ENCODE results near the gene FMO4.
"Not testable (repeated sequence)": the region's sequence is repeated elsewhere in the genome, so short reads cannot be mapped to it uniquely, and the experiment has no call there.

FMO4 gene

DNA sequence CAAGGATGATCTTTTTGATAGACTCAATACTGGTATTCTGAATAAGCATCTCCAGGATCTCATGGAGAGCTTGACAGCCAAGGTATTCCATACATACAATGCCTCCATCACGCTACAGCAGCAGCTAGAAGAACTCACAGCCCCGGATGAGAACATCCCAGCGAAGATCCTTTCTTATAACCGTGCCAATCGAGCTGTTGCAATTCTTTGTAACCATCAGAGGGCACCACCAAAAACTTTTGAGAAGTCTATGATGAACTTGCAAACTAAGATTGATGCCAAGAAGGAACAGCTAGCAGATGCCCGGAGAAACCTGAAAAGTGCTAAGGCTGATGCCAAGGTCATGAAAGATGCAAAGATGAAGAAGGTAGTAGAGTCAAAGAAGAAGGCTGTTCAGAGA is 25.4 kb downstream of the FMO4 start:
- not testable (repeated sequence) for DNase-seq

DNA sequence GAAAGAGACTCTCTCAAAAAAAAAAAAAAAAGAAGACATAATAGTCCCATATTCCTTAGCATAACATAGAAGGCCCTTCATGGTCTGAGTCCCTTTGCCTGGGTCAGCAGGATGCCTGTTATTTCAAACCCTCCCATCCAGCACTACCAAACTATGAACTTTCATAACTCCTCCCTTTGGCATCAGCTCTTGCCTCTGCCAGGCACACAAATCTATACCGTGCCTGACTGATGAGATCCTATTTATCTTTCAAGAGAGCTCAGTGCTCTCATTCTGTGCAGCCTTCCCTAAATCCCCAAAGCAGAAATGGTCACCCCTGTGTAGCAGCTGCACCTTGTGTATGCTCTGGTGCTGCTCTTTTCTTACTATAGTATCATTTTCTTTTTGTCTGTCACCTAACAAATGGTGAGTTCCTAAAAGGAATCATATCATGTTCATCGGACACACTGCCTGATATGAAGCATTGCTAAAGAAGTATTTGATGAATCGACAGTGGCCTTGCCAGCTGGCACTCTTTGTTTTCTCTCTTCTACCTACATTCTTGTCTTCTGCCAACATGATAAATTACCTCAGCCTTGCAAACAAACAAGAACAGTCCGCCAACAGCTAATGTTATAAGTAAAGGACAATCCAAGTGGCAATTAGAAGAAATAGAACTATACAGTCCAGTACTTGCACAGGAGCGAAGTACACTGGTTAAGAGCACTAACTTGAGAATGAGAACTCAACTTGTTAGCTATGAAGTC is 29.9 kb downstream of the FMO4 start:
- DNase-seq = no peak

DNA sequence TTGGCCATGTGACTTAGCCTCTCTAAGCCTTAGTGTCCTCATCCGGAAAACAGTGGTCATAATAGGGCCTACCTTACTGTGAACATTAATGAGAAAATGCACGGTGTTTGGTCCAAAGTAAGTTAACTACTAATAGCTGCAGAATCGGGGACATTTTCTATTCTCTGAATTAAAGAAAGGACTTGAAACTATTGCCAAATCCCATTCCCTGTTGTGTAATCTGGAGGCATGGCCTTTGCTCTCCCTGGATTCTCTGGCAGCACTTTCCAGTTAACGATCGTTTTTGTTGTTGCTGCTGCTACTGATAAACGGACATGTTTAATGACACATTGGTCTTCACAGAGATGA is 30.5 kb downstream of the FMO4 start:
- no peak for DNase-seq

DNA sequence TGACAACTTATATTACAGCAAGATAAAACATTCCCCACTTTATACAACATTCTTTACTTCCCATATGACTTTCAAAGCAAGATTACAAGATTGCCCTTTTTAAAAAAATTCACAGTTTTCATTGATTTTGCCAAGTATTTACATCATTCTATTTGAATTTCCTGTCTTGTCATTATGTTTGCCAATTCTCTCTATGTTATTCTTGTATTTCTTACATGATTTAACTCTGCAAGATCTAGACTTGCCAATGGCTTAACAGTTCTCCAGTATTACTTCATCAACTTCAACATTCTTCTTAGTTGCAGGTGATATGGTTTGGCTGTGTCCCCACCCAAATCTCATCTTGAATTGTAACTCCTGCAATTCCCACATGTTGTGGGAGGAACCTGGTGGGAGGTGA is 31.6 kb downstream of the FMO4 start:
- no peak for DNase-seq

DNA sequence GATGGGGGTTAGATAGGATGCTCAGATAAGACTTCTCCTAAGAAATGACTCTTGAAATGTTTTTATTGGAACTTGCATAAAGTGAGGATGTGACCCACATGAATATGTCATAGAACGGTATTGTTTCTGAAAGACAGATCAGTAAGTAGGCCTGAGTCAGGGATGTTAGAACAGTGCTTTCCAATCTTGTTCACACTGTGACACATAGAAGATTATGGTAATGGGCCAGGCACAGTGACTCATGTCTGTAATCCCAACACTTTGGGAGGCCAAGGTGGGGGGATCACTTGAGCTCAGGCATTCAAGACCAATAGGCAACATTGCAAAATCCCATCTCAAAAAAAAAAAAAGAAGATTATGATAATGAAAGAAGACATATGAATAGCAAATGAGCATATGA is 32.9 kb downstream of the FMO4 start:
- DNase-seq = no peak

DNA sequence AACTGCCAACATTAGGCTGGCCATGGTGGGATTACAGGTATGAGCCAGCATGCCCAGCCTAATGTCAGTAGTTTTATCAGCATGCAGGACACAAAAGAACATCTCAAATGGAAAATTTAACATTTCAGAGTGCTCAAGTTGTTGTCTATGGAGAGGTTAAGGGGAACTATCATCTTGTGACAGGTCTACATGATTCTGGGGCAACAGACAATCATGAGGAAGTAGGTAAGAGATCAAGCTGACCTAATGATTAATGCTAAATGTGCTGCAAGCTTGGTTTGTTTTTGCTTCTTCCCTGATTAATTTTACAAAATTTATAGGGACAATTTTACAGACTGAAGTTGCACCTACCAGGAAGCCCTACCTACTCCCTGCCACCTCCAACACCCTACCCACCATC is 36.6 kb downstream of the FMO4 start:
- DNase-seq = no peak

DNA sequence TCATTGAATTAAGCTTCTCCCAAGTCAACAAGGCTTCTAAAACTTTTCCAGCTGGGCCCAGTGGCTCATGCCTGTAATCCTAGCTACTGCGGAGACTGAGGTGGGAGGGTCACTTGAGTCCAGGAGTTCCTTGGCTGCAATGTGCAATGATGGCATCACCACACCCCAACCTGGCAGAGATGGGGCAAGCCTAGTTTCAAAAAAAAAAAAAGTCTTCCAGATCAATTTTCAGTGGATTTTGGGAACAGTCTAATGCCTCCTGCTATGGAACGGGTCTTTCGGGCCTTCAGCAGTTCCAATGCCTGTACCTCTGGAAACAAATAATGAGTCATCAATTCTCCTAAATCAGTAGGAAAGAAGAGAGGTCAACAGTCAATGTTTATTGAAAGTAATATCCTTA is 38.0 kb downstream of the FMO4 start:
- no peak for DNase-seq

DNA sequence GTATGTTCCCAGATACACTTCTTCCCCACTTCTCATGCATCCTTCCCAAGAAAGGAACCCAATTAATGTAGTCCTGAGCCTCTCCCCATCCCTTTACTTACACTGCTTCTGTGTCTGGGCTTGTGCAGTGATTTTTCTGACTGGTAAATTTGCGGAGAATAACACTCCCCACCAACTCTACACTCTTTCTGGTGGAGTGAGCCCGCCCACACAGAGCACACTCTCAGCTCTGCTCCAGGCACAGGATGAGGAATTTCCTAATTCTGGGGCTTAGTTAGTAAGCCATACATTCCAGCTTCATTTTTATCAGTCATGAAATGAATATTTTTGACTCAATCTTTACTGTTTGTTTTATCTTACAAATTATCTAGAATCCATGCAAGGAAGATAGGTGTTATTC is 38.6 kb downstream of the FMO4 start:
- no peak for DNase-seq

DNA sequence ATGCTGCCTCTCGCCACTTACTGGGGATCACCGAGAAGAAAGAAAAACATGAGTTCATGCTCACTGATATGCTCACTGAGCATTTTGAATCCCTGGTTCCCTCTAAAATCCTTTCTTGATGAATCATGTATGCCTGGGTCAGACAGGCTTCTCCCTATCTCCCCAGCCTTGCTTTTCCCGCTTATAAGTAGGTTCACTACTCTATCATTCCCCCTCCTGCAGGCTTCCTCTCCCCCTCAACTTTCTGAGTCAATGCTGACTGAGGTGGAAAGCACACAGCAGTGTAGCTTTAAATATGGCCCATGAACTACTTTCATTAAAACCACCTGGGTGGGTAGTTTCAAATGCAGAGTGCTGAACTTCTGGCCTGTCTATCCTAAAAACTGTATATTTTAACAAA is 41.7 kb downstream of the FMO4 start:
- no peak for DNase-seq

DNA sequence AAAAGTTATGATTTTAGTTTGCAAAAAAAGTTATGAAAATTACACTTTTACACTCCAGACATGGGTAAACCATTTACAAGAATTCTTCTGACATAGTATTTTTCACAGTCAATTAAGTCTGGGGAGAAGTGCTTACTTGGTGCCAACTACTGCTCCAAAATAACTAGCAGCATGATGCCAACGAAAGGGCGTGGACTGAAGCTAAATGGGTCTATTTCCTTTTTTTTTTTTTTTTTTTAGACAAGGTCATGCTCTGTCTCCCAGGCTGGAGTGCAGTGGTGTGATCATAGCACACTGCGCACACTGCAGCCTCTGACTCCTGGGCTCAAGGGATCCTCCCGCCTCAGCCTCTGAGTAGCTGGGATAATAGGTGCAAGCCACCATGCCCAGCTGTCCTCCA is 43.2 kb downstream of the FMO4 start:
- no peak for DNase-seq

DNA sequence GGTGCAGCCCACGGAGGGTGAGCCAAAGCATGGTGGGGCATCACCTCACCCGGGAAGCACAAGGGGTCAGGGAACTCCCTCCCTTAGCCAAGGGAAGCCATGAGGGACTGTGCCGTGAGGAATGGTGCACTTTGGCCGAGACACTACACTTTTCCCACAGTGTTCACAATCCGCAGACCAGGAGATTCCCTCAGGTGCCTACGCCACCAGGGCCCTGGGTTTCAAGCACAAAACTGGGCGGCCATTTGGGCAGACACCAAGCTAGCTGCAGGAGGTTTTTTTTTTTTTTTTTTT is 45.3 kb downstream of the FMO4 start:
- not testable (repeated sequence) for DNase-seq

DNA sequence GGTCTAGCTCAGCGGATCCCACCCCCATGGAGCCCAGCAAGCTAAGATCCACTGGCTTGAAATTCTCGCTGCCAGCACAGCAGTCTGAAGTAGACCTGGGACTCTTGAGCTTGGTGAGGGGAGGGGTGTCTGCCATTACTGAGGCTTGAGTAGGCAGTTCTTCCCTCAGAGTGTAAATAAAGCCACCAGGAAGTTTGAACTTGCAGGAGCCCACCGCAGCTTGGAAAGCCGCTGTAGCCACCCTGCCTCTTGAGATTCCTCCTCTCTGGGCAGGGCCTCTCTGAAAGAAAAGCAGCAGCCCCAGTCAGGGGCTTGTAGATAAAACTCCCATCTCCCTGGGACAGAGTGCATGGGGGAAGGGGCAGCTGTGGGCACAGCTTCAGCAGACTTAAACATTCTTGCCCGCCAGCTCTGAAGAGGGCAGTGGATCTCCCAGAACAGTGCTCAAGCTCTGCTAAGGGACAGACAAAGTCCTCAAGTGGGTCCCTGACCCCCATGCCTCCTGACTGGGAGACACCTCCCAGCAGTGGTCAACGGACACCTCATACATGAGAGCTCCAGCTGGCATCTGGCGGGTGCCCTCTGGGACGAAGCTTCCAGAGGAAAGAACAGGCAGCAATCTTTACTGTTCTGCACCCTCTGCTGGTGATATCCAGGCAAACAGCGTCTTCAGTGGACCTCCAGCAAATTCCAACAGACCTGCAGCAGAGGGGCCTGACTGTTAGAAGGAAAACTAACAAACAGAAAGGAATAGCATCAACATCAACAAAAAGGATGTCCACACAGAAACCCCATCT is 45.9 kb downstream of the FMO4 start:
- not testable (repeated sequence) for DNase-seq

DNA sequence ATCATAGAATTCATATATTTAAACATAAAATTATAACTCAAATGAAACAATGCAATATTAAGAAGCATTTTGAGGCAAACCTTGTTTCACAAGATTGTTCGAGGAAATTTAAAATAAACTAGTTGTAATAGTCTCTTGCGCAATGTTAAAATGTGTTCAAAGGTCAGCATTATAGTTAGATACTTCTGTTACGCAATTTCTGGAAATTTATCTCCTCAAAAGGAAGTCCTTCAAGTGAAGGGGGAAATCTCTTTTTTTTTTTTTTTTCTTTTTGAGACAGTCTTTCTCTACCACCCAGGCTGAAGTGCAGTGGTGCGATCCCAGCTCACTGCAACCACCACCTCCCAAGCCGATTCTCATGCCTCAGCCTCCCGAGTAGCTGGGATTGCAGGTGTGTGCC is 52.1 kb downstream of the FMO4 start:
- no peak for DNase-seq

DNA sequence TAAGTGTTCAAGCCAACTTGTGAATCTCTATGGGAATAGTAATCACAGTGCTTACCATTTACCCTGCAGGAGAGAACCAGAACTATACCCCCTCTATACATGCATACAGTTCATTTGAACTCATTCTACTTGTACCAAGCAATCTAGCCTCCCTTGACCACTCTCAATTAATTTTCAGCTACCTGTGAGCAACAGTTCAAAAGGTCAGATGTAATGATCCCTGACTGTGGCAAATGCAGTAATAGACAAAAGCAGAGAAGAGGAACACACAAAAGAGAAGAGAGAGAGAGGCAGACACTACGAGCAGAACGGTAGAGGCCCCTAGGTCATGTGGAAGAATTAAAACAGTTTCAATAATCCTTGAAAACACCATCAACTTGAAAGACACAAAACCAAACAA is 52.8 kb downstream of the FMO4 start:
- no peak for DNase-seq

DNA sequence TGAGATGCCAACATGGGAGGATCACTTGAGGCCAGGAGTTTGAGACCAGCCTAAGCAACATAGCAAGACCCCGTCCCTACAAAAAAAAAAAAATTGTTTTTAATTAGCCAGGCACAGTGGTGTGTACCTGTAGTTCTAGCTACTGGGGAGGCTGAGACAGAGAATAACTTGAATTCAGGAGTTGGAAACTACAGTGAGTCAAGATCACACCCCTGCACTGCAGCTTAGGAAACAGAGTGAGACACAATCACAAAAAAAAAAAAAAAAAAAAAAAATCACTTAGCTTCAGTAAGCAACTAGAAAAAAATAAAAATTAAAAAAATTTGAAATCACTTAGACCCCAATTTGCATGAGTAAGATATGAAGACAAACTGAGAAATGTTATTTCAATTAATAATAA is 53.5 kb downstream of the FMO4 start:
- DNase-seq = no peak

DNA sequence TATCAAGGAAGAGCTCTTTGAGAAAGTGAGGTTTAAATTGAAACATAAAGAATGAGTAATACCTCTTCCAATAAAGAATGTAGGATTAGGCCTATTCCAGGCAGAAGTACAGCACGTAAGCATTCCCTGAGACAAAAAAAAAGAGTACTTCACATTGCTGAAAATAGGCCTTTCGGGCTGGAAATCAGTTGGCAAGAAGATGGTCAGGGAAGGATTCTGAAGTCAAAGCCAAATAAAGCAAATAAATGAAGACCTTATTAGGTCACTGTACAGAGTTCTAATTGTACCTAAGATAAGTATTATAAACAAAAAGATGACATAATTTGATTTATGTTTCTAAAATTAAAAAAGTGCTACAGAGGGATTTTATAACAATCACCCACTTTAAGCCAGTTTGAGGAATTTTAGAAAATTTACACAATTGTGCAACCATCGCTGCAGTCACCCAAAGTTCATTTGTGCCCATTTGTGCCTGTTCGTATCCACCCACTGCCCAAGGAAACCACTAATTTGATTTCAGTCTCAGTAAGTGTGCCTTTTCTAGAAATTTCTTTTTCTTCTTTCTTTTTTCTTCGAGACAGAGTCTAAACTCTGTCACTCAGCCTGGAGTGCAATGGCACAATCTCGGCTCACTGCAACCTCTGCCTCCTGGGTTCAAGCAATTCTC is 58.6 kb downstream of the FMO4 start:
- DNase-seq = no peak

DNA sequence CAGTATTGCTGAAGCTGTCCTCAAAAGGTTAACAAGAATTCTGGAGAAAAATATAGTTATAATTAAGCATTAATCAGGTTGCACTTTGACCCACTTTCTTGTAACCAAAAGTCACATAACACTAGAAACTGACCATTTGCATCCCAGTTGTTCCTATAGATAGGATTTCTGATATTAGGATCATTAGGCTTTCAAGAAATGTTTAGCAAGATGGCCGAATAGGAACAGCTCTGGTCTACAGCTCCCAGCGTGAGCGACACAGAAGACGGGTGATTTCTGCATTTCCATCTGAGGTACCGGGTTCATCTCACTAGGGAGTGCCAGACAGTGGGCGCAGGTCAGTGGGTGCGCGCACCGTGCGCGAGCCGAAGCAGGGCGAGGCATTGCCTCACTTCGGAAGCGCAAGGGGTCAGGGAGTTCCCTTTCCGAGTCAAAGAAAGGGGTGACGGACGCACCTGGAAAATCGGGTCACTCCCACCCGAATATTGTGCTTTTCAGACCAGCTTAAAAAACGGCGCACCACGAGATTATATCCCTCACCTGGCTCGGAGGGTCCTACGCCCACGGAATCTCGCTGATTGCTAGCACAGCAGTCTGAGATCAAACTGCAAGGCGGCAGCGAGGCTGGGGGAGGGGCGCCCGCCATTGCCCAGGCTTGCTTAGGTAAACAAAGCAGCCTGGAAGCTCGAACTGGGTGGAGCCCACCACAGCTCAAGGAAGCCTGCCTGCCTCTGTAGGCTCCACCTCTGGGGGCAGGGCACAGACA is 59.6 kb downstream of the FMO4 start:
- DNase-seq = not testable (repeated sequence)

DNA sequence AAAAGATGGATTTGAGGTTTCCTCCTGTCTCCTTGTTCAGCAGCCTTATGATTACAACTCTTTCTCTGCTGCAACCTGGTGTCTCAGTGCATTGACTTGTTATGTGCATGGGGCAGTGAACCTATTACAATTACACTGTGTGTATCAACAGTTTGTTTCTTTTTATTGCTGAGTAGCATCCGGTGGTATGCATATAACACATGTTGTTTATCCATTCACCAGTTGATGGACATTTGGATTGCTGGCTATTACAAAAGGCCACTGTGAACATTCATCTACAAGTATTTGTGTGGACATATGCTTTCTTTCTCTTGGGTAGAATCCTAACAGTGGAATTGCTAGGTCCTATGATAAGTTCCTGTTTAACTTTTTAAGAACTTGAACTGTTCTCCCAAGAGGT is 65.9 kb downstream of the FMO4 start:
- DNase-seq = no peak

DNA sequence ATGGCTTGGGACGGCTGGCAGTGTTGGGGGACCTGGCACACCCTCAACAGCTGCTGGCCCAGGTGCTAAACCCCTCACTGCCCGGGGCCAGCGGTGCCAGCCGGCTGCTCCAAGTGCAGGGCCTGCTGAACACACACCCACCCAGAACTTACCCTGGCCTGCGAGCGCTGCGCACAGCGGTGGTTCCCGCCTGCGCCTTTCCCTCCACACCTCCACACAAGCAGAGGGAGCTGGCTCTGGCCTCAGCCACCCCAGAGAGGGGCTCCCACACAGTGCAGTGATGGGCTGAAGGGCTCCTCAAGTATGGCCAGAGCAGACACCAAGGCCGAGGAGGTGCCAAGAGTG is 67.9 kb downstream of the FMO4 start:
- no peak for DNase-seq

DNA sequence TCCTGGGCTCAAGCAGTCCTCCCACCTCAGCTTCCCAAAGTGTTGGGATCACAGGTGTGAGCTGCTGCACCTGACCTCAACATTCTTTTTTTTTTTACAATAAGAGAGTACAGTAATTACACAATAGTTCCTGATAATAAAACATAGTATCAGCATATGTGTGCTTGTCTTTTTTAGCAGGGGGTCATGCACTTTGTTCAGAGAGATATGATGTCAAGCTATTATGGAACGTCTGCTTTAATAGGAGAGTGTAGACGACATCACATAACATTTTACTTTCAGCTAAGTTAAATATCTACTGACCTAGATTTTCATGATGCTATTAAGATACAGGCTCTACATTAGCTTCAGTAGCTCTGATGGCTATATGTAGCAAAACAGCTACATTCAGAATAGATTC is 70.5 kb downstream of the FMO4 start:
- no peak for DNase-seq

DNA sequence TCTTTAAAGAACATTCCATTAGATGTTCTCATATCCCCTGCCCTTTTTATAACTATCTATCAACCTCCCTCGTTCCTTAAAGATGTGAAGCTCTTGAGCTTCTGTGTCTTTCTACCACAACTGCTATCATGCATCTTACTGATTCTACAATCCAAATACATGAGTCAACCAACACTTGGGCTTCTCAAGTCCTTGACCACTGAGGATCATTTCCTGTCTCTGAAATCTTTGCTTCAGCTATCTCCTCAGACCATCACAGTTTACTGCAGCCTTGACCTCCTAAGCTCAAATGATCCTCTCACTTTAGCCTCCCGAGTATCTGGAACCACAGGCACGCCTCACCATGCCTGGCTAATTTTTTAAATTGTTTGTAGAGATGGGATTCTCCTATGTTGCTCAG is 75.2 kb downstream of the FMO4 start:
- no peak for DNase-seq

DNA sequence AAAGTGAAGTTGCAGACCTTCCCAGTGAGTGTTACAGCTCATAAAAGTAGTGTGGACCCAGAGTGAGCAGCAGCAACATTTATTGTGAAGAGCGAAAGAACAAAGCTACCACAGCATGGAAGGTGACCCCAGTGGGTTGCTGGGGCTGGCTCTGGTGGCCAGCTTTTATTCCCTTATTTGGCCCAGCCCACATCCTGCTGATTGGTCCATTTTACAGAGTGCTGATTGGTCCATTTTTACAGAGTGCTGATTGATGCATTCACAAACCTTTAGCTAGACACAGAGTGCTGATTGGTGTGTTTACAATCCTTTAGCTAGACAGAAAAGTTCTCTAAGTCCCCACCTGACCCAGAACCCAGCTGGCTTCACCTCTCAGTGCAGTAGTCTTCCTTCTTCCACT is 76.8 kb downstream of the FMO4 start:
- not testable (repeated sequence) for DNase-seq
